ENCODE results near the gene ADPRM.

ADPRM gene

DNA sequence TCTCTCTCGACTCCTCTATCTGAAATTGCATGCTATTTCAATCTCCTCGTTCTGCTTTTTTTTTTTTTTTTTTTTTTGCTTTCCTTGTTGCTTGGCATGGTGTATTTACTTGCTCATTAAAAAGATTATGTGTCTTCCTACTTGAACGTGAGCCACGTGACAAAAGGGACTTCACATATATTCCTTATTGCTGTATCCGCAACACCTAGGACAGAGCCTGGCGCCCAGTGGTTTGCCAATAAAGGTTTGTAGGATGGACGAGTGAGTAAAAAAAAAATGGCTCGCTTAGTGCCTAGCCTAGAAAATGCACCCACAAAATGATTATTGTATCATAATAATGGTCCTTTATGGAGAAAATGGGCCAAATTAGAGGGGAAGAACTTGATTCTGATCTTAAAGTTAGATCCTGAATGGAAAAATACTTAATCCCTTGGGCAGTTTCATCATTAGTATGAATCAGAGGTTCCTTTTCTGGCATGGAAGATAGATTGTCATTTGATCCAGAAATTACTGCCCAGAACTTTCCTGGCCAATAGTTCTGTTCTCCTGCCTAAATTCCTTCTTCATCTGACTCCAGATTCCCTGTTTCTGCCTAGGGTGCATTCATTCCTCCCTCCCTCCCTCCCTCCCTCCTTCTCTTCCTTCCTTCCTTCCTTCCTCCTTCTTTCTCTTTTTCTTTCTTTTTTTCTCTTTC is 46.1 kb downstream of the ADPRM start:
- no peak for DNase-seq

DNA sequence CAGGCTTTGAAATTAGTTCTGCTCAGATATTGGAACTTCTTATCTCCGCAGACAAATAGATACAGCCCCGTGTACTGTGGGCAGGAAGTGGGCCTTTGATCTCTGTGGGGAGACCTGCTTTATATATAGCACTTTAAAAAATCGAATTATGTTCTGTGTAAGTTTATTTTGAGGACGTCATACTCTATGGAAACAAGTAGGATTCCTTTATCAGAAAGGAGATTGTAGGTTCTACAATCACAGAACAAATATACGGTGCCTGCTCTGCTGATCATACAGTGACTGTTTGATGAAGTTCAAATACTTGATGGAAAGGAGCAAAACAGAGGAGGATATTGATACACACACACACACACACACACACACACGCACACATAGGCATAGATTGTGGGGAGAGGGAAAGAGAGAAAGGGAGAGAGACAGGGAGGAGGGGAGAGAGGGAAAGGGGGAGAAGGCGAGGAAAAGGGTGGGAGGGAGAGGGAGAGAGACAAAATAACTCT is 47.2 kb downstream of the ADPRM start:
- no peak for DNase-seq

DNA sequence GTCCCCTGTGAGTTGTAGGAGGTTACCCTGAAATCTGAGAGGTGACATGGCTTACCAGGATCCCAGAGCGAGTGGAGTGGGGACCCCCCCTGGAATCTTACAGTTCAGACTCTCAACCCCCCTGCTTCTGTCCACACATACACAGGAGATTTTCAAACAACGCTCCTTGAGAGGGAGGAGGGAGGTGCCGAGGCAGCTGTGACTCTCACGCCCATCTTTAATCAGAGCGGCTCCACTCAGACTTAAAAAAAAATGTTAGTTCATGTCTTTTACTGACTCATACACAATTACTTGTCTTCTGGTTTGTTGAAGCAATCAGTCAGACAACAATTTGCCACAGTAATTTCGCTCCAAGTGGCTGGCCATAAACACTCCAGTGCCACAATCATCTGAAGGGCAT is 47.8 kb downstream of the ADPRM start:
- DNase-seq = no peak

DNA sequence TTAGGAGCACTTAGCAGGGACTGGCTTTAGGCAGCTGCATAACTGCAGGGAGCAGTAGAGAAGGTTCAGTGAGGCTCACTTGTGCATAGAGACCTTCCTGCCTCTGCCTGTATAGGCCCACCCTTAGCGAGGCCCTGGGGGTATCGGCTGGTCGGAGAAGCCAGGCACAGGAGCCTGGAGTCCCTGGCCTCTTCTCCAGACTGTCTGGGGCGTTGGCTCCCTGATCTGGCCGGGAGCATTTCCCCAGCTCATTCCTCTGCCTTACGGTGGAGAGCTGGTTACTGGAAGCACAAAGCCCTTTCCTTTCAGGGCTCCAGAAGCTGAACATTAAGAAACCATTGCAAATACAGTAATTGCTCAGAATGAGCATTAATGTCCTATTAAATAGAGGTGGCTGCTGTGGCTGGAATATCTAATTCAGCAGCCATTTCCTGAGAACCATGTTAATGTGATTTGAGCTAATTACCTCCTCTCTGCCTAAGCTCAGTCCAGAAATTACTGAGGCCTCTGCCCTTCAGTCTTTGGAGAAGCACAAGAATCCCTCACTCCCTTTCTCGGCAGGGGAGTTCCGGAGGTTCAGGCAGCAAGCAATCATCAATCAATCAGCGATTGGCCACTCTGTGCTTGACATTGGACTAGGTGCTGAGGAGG is 51.3 kb downstream of the ADPRM start:
- DNase-seq = no peak

DNA sequence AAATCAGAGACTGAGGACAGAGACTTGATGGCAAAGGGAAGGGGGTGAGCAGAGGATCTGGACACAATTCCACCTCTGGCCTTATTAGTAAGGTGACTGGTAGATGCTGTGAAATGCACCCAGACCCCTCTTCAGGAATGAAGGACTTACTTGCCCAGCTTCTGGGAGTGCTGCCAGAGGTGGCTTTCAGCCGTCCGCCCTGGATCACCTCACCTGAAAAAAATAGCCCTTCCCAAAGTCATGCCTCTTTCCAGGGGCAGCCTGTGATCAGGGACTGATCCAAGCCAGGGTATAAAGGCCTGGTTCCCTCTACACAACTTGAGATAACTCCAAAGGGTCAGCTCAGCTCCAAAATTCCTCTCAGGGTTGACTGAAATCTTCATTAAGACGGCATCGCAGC is 52.8 kb downstream of the ADPRM start:
- DNase-seq = no peak

DNA sequence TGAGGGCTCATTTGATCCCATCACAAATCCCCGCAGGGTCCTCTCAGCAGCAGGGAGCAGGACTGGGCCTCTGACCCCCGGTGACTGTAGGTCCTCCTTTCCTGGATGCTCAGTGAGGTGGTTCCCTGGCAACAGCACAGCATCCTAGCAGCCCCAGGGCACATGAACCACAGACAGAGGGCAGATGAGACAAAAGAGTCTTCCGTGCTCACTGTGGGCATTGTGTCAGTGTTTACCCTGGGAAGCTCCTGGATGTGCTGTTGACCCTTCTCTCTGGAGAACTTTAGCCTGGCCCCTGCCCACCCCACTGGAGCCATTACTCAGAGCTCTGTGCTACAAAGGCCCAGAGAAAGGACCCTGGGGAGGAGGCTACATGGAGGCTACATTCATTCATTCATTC is 54.2 kb downstream of the ADPRM start:
- no peak for DNase-seq

DNA sequence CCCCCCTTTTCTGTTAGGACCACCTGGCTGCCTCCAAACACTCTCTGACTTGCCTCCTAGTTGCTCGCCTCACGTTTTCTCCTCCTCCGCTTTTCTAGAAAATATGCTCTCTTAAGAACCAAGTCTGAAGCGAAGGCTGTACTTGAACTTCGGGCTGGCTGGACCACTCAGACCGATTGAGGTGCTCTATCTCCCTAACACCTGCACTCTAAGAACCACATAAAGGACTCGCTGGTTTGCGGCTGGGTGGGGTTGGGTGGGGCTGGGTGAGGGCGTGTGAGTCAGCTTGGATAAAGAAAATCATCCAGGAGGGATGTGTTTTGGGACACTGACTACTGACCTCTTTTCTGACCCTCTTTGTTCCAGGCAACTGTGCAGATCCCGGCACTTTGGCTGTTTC is 55.3 kb downstream of the ADPRM start:
- no peak for DNase-seq

DNA sequence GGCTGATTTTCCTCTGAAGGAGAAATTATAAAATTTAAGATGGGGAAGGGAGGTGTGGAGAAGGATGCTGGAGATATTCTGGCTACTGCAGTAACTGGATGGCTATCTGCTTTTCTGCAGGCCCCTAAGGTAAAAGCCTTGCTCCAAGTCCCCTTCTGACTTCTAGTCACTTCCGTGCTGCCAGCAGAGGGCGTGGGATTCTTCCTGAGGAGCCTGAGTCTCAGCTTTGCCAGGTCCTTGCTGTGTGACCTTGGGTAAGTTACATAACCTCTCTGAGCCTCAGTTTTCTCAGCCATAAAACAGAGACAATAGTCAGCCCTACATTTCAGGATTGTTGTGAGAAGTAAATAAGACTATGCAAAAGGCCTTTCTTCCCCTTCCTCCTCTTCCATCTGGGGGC is 56.7 kb downstream of the ADPRM start:
- peak; percentile 12 for DNase-seq

DNA sequence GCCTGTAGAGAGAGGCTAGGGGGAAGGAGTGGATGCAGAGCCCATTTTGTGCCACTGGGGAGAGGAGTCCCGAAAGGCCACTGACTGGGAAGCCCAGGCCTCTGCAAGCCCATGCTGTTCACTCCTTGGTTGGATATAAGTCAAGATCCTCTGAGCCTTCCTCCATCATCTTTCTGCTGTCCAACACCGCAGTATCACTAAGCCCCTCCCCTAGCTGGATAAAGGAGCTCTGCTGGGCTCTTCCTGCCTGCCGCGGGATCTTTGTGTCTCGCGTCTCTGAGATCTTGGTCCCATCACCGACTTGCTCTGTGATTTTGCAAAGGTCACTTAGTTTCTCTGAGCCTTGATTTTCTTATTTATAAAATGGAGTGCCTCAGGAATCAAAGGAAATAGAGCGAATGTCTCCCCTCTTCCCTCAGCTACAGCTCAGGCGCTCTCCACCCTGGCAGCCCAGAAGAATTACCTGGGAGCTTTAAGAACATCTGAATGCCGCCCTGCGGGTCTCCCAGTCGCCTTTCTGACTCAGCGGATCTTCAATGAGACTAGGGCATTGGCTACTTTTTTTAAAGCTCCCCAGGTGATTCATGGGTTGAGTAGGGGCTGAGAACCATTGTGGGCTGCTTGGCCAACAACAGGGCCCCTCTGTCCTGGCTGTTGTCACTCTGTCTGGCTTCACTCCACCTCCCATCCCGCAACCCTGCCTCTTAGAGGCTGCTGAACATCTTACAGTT is 57.6 kb downstream of the ADPRM start:
- DNase-seq = no peak

DNA sequence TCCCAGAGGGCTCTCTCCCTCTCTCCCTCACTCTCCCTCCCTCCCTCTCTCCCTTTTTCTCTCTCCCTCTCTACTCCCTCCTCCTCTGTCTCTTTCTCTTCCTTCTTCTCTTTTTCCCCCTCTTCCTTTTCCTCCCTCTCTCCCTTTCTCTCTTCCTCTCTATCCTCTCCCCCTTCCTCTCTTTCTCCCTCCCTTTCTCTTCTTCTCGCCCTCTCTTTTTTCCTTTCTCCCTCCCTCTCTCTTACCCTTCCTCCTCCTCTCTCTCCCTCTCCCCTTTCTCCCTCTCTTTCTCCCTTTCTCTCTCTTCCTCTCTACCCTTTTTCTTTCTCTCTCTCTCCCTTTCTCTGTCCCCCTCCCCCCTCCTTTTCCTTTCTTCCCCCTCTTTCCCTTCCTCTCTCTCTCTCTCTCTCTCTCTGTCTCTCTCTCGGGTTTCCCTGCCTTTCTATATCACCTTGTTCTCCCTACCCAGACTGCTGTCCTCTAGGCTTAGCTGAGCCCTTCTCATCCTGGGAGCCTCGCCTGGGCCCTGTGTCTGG is 58.3 kb downstream of the ADPRM start:
- DNase-seq = no peak

DNA sequence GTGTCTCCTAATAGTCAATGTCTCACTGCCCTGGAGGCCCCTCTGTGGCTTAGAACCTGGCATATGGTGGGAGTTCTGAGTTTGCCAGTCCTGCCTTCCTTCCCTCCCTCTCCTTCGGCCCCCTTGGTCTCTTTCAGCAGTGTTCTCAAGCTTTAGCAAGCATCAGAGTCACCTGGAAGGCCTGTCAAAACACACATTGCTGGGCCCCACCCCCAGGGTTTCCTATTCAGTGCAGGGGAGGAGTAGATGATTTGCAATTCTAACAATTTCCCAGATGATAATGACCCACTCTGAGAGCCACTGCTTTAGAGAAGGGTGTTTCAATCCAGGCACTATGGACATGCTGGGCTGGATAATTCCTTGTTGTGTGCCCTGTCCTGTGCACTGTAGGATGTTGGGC is 58.8 kb downstream of the ADPRM start:
- no peak for DNase-seq

DNA sequence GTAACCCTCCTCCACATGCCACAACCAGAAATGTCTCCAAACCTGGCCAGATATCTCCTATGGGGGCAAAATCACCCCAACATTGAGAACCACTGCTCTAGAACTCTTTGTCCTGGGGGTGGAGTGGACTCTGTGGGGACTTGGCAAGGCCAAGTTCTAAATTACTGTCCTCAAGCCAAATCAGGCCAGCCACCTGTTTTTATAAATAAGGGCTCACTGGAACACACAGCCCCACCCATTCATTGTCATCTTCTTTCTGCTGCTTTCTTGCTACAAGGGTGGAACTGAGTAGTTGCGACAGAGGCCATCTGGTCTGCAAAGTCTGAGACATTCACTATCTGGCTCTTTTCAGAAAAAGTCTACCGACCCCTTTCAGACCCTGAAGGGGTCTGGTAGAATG is 59.2 kb downstream of the ADPRM start:
- DNase-seq = no peak

DNA sequence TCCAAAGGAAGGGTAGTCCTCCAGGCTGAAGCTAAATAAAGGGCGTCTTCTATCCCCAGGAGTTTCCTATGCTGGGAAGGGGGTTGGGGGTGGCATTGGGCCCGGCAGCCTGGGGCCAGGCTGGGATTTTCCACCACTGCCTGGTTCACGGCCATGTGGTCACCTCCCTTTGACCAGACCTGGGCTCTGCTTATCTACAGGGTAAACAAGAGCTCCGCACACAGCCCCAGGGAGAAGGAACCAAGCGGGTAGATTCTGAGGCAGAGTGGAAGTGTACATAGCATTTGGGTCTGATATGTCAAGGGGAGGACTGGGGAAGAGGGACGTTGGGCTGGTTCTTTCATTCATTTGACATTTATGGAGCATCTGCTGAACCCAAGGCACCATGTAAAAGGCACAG is 59.7 kb downstream of the ADPRM start:
- DNase-seq = no peak

DNA sequence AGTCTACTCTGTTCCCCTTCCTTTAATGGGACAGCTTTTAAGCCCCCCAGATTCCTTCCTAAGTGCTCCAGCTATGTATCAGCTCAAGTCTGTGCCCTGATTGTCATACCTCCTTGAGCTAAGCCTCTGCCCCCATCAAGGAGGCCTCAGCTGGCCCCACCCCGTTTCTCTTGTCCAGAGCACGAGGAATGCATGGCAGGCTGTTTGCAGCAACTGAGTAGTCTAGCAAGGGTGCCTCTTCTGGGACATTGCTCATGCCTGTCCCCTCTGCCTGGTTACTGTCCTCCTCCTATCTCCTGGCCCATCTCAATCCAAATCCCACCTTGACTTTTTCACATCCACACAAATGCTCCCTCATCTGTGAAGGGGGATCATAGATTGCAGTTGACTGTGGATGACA is 60.3 kb downstream of the ADPRM start:
- no peak for DNase-seq

DNA sequence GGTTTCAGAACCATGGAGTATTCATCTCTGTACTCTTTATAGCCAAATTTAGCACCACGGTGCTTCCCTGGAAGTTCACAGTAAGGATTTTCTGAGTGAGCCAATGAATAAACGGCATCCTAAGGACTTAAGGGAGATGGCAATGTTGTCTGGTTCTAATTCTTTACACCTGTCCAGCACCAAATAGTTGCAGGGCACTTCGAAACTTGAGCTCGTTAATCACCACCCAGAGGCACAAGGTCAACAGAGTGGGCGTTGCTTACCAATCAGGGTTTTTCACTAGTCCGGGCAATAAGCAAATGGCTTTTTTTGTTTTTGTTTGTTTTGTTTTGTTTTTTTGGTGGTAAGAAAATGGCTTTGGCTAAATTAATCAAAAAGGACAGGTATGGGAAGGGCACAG is 60.7 kb downstream of the ADPRM start:
- DNase-seq = no peak
